Cardiac muscle cell (in vitro differentiated cells and primary cell): ENCODE results near the gene TM4SF5. TPM values are rescaled to one million over a fixed set of nuclear protein-coding genes. Genes with fewer than 3 reads are reported as not detected.

ENCODE experiments used
- DNase-seq, 2 donors: peaks; one replicate each; pipeline versions ENCODE4 v3.0.0 to v3.0.0-alpha.2; 2010 to 2017; ENCODE audit warnings: low read depth in 1 of 2, low spot score in 1 of 2
- H3K27ac ChIP-seq: fragments of 200-600 bp; sonication (generic); 2 replicates; pipeline ENCODE4 v1.5.1; 2016
- H3K27me3 ChIP-seq: fragments of 200-600 bp; sonication (generic); 2 replicates; pipeline ENCODE4 v1.6.0; 2016; ENCODE audit warnings: control low read depth
- H3K36me3 ChIP-seq: fragments of 200-600 bp; sonication (generic); 2 replicates; pipeline ENCODE4 v1.5.1; 2016; ENCODE audit warnings: control low read depth
- H3K4me1 ChIP-seq: fragments of 200-600 bp; sonication (generic); 2 replicates; pipeline ENCODE4 v1.8.1; 2017; ENCODE audit warnings: low read depth, mild to moderate bottlenecking, mixed run types
- H3K4me3 ChIP-seq: fragments of 200-600 bp; sonication (generic); 2 replicates; pipeline ENCODE4 v1.5.1; 2016; ENCODE audit warnings: mild to moderate bottlenecking
- H3K9me3 ChIP-seq: fragments of 200-600 bp; sonication (generic); 2 replicates; pipeline ENCODE4 v1.5.1; 2017; ENCODE audit warnings: low read depth, mild to moderate bottlenecking, control low read depth
- polyA plus RNA-seq: library from polyadenylated mRNA; unstranded; fragments of >200 nt; fragmentation: Nextera tagmentation; extraction: Ambion mirVana; gene quantifications from 2 replicates; pipeline ENCODE4 v1.2.1, GENCODE V29; 2016
- total RNA-seq: library from RNA; depleted of rRNA; stranded (reverse); fragments of >200 nt; gene quantifications from 2 replicates; pipeline ENCODE4 v1.2.3, GENCODE V29; 2016
- TF ChIP-seq, protein P1 (sequence below): IDR thresholded peaks from 2 replicates; pipeline ENCODE4 v1.5.1; 2012; ENCODE audit warnings: low read depth, mild to moderate bottlenecking, low read length

TM4SF5 gene
- total and polyA plus RNA-seq, 2 experiments from 2014 or later: not detected

DNA sequence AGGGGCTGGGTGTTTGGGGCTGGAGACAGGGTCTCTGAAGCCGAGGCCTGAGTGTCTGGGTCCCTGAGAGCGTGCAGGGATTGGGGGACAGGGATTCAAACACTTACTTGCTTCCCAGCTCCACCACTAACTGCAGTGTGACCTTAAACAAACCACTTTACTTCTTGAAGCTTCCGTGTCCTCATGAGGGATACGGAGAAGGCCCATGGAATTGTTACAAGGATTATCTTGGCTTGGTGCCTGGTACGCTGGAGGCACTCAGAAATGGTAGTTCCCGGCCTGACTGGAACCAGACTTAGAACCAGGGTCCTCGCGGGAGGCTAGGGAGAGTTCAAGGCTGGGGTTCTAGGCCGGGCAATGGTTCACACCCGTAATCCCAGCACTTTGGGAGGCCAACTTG, 29.1 kb upstream of the TM4SF5 start:
- H3K9me3 ChIP-seq: no peaks in the 10 kb centered on the region
- H3K36me3 ChIP-seq: no peaks in the 10 kb centered on the region
- peaks cover 88% of the 10 kb centered on the region for H3K27me3 ChIP-seq
- H3K4me1 ChIP-seq: no peaks in the 10 kb centered on the region
- no peak overlapping the region for H3K4me3 ChIP-seq
- no peak overlapping the region for H3K27ac ChIP-seq
- TF ChIP-seq, protein P1, sequence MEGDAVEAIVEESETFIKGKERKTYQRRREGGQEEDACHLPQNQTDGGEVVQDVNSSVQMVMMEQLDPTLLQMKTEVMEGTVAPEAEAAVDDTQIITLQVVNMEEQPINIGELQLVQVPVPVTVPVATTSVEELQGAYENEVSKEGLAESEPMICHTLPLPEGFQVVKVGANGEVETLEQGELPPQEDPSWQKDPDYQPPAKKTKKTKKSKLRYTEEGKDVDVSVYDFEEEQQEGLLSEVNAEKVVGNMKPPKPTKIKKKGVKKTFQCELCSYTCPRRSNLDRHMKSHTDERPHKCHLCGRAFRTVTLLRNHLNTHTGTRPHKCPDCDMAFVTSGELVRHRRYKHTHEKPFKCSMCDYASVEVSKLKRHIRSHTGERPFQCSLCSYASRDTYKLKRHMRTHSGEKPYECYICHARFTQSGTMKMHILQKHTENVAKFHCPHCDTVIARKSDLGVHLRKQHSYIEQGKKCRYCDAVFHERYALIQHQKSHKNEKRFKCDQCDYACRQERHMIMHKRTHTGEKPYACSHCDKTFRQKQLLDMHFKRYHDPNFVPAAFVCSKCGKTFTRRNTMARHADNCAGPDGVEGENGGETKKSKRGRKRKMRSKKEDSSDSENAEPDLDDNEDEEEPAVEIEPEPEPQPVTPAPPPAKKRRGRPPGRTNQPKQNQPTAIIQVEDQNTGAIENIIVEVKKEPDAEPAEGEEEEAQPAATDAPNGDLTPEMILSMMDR: no peak
- peak in 1 of 2 donors; percentile 24 for DNase-seq

DNA sequence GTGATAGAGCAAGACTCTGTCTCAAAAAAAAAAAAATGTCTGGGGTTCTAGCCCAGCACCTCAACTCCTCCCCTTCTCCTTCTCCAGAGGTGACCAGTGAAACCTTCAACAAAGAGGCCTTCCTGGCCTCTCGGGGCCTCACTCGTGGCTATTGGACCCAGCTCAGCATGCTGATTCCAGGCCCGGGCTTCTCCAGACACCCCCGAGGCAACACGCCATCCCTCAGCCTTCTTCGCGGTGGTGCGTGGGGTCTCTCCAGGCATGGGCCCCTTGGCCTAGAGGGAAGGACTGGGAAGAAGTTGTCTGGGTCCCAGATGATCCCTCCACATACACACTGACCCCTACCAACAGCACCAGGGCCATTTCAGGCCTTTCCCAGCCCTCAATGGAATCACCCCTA, 28.5 kb upstream of the TM4SF5 start:
- peaks cover 83% of the 10 kb centered on the region for H3K27me3 ChIP-seq
- TF ChIP-seq, protein P1: no peak

DNA sequence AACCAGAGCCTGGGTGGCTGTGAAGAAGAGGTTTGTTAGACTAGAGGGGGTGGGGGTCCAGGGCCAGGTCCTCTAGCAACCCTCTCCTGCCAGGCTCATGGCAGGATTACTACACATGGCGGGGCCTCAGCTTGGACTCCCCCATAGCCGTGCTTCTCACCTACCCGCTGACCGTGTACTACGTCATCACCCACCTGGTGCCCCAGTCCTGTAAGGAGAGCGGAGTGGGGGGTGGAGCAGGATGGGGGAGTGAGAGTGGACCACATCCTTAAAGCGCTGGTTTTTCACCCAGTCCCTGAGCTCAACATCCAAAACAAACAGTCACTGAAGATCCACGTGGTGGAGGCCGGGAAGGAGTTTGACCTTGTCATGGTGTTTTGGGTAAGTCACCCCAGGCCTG, 27.8 kb upstream of the TM4SF5 start:
- H3K36me3 ChIP-seq: no peaks in the 10 kb centered on the region
- no peak for DNase-seq
- no peak overlapping the region for H3K27ac ChIP-seq
- no peak overlapping the region for H3K4me3 ChIP-seq
- H3K27me3 ChIP-seq: peaks cover 76% of the 10 kb centered on the region
- no peaks in the 10 kb centered on the region for H3K4me1 ChIP-seq
- no peaks in the 10 kb centered on the region for H3K9me3 ChIP-seq
- TF ChIP-seq, protein P1: no peak

More for the DNA sequence above, 28.5 kb upstream of the TM4SF5 start:
- Histone ChIP-seq H3K27ac (no peak overlapping the region), H3K4me3 (no peak overlapping the region), H3K36me3 (no peaks in the 10 kb centered on the region), H3K9me3 (no peaks in the 10 kb centered on the region), H3K4me1 (no peaks in the 10 kb centered on the region)
- no peak for DNase-seq

DNA sequence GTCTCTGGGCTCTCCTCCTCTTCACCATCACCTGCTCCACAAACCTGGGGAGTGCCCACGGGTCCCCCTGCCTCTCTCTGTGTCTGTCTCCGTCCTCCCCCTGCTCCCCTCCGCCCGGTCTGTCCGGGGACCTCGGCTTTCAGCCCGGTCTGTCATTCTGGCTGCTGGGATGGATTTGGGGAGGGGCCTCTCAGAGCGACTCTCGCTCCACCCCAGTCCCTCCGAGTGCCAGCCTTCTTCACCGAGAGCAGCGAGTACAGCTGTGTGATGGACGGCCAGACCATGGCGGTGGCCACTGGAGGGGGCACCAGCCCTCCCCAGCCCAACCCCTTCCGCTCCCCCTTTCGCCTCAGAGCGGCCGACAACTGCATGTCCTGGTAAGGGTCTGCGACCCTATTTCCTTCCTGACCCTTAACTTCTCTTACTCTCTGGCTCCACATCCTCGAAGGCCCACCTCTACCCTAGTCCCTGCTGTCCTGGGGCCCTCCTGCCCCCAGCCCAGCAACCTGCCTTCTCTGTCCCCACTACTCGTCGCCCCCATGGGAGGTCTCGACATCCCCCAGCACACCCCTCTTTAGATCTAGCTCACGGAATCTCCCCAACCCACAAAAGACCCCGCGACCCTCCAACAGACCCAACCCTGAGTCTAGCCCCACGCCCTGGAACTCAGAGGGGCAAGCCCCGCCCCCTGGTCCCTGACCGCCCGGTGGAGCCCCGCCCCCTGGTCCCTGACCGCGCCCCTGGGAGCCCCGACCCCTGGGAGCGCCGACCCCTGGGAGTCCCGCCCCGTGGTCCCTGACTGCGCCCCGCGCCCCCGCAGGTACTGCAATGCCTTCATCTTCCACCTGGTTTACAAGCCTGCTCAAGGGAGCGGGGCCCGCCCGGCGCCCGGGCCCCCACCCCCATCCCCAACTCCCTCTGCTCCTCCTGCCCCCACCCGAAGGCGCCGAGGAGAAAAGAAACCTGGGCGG, 26.4 kb upstream of the TM4SF5 start:
- Histone ChIP-seq H3K27ac (no peak overlapping the region), H3K4me3 (peak overlapping the region; percentile 18), H3K4me1 (no peaks in the 10 kb centered on the region), H3K27me3 (peaks cover 65% of the 10 kb centered on the region), H3K36me3 (no peaks in the 10 kb centered on the region), H3K9me3 (no peaks in the 10 kb centered on the region)
- DNase-seq: peak in 1 of 2 donors; percentile 17
- TF ChIP-seq, protein P1: no peak

DNA sequence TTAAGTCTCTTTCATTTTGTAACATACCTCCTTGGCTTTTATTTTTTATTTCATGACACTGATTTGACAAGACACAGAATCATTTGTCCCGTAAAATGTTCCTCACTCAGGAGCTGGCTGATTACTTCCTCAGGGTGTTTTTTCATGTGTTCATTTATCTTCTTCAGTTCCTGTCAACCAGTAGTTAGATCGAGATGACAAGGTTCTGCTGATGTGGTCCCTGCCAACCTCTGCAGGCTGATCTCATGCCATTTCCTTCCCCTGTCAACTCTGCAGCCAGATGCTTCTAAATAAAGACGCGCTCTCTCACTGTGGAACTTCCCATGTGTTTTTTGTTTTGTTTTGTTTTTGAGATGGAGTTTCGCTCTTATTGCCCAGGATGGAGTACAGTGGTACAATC, 23.8 kb upstream of the TM4SF5 start:
- DNase-seq: peak in 1 of 2 donors; percentile 18
- Histone ChIP-seq H3K27me3 (peaks cover 42% of the 10 kb centered on the region), H3K36me3 (no peaks in the 10 kb centered on the region), H3K4me1 (no peaks in the 10 kb centered on the region), H3K4me3 (no peak overlapping the region), H3K27ac (no peak overlapping the region), H3K9me3 (no peaks in the 10 kb centered on the region)
- TF ChIP-seq, protein P1: no peak
